HepG2 (cell line): Measurements from ENCODE around the gene TREX2. TPM values are rescaled to one million over a fixed set of nuclear protein-coding genes. Genes with fewer than 3 reads are reported as not detected.

Experiments used
- ATAC-seq: fragments of 200-7000 bp; cut with Tn5 transposase; 3 replicates; pipeline ENCODE4 v1.9.1; 2020; ENCODE audit warnings: mild to moderate bottlenecking, moderate library complexity
- BruUV-seq: library from RNA; stranded (reverse); fragments of 400-500 nt; replicated peaks from 2 replicates; lab custom pipeline; 2021; lab: Mats Ljungman, UMichigan
- CTCF ChIA-PET: fragments of 300-600 bp; formaldehyde crosslinking; extraction: SDS; loops from one replicate; lab custom pipeline; 2021; ENCODE audit warnings: low total read pairs, inconsistent platforms, low intra/inter-chr PET ratio; lab: Yijun Ruan, JAX
- POLR2A ChIA-PET: fragments of 350-600 bp; sonication (Branson Sonifier 250); formaldehyde crosslinking; loops from one replicate; lab custom pipeline; 2020; ENCODE audit warnings: antibody characterized with exemption, inconsistent platforms; lab: Yijun Ruan, JAX
- DNase-seq: peaks from one replicate; pipeline ENCODE4 v3.0.0-alpha.2; 2015; ENCODE audit warnings: low spot score
- FAIRE-seq: peaks from 3 replicates; lab custom pipeline; 2011; peaks lifted over from hg19 to GRCh38; lab: Jason Lieb, UNC
- H2AFZ ChIP-seq: one replicate; pipeline ENCODE4 v1.6.1; 2011; ENCODE audit warnings: low read length, inconsistent platforms
- H3K27ac ChIP-seq: fragments of 300-600 bp; 3 replicates; pipeline ENCODE4 v1.8.0; 2011; ENCODE audit warnings: mixed run types, mild to moderate bottlenecking, mixed read lengths, low read length, inconsistent platforms; ENCODE audit not compliant: insufficient read depth; ENCODE audit errors: extremely low read length
- H3K27me3 ChIP-seq, 2 experiments: fragments of 200-600 bp in 1 of 2; 2 replicates in 1 of 2; 3 replicates in 1 of 2; pipeline versions ENCODE4 v1.6.0 to v1.8.0; 2011; ENCODE audit warnings: low read length in 2 of 2, mild to moderate bottlenecking in 2 of 2, moderate library complexity in 2 of 2, inconsistent platforms in 1 of 2; ENCODE audit not compliant: insufficient read depth in 2 of 2, control insufficient read depth in 1 of 2
- H3K36me3 ChIP-seq, 2 experiments: fragments of 200-600 bp in 1 of 2; replicated peaks in 1 of 2; 2 replicates in 1 of 2; 3 replicates in 1 of 2; pipeline versions ENCODE4 v1.5.1 to v1.8.0; 2011; ENCODE audit warnings: low read length in 2 of 2, inconsistent platforms in 1 of 2; ENCODE audit not compliant: insufficient read depth in 2 of 2, control insufficient read depth in 1 of 2
- H3K4me1 ChIP-seq: 2 replicates; pipeline ENCODE4 v1.5.1; 2012; ENCODE audit warnings: low read length, inconsistent platforms; ENCODE audit not compliant: insufficient read depth
- H3K4me2 ChIP-seq: 2 replicates; pipeline ENCODE4 v1.6.0; 2011; ENCODE audit warnings: low read depth, low read length, inconsistent platforms
- H3K4me3 ChIP-seq, 3 experiments: fragments of 200-600 bp in 1 of 3; sonication (generic), shearing (Covaris generic) in 1 of 3; replicated peaks in 1 of 3; 2 replicates each; pipeline ENCODE4 v1.5.1; 2011 to 2016; ENCODE audit warnings: low read length in 3 of 3, inconsistent platforms in 2 of 3, low read depth in 2 of 3, mild to moderate bottlenecking in 2 of 3, control low read depth in 1 of 3, mixed read lengths in 1 of 3; ENCODE audit not compliant: insufficient read depth in 1 of 3
- H3K79me2 ChIP-seq: one replicate; pipeline ENCODE4 v1.6.1; 2011; ENCODE audit warnings: low read length, inconsistent platforms; ENCODE audit not compliant: insufficient read depth
- H3K9ac ChIP-seq: 2 replicates; pipeline ENCODE4 v1.6.0; 2011; ENCODE audit warnings: mild to moderate bottlenecking, low read depth, low read length, inconsistent platforms; ENCODE audit not compliant: insufficient read depth
- H3K9me3 ChIP-seq: 2 replicates; pipeline ENCODE4 v1.5.1; 2012; ENCODE audit warnings: mild to moderate bottlenecking, low read length
- H4K20me1 ChIP-seq: 2 replicates; pipeline ENCODE4 v1.6.0; 2011; ENCODE audit warnings: inconsistent platforms, mild to moderate bottlenecking, low read length, moderate library complexity; ENCODE audit not compliant: insufficient read depth
- IKZF1 ChIP-seq: fragments of 450-650 bp; IDR thresholded peaks from 2 replicates; pipeline ENCODE4 v1.7.1; 2016
- RARA ChIP-seq: IDR thresholded peaks from 2 replicates; pipeline ENCODE4 v1.6.1; 2016; ENCODE audit warnings: missing genetic modification reagents, missing compliant biosample characterization
- RELA ChIP-seq: sonication (generic); formaldehyde crosslinking; IDR thresholded peaks from 2 replicates; pipeline ENCODE4 v1.4.0; 2020; ENCODE audit warnings: missing genetic modification reagents
- SMARCC2 ChIP-seq: fragments of 450-650 bp; IDR thresholded peaks from 2 replicates; pipeline ENCODE4 v1.6.1; 2017; ENCODE audit warnings: antibody characterized with exemption, mild to moderate bottlenecking
- TBP ChIP-seq: sonication (generic); formaldehyde crosslinking; IDR thresholded peaks from 2 replicates; pipeline ENCODE4 v1.5.0; 2020; ENCODE audit warnings: missing genetic modification reagents
- ZNF335 ChIP-seq: sonication (generic); formaldehyde crosslinking; IDR thresholded peaks from 2 replicates; pipeline ENCODE4 v1.4.0; 2020; ENCODE audit warnings: missing genetic modification reagents
- ZNF337 ChIP-seq: sonication (generic); formaldehyde crosslinking; IDR thresholded peaks from 2 replicates; pipeline ENCODE4 v1.5.1; 2020; ENCODE audit warnings: missing genetic modification reagents, low read depth, mild to moderate bottlenecking, borderline replicate concordance
- WGBS: methylation state at CpG from one replicate; pipeline ENCODE4 v1.1.6; 2017; ENCODE audit warnings: low lambda C conversion rate; 5-methylcytosine and 5-hydroxymethylcytosine counted together
- in situ Hi-C: cut with HindIII; loops from 2 replicates; pipeline ENCODE4 v1.10.0; 2017; ENCODE audit warnings: low pct_unique_long_range_greater_than_20kb; ENCODE audit not compliant: extremely low pct_ligation_motif_present
- intact Hi-C: fragments of 100-400 bp; cut with micrococcal nuclease; formaldehyde crosslinking; loops from one replicate; pipeline ENCODE4 v1.10.0; 2022; ENCODE audit not compliant: unreplicated experiment
- polyA plus RNA-seq, 8 experiments: library from polyadenylated mRNA; depleted of rRNA in 3 of 8; stranded (reverse) in 7 of 8; unstranded in 1 of 8; fragments of >200 nt; fragmentation: Illumina TruSeq in 4 of 8; extraction: Trizol in 4 of 8; gene quantifications; 2 replicates each; pipeline versions ENCODE4 v1.2.1 to v1.2.3, GENCODE V29; 2011 to 2016; ENCODE audit warnings: low read depth in 4 of 8, missing spikeins in 1 of 8, mixed read lengths in 1 of 8; ENCODE audit not compliant: insufficient read depth in 1 of 8
- total RNA-seq, 5 experiments: library from RNA; depleted of rRNA; stranded (reverse); fragments of >200 nt; fragmentation: Illumina TruSeq; extraction: Trizol; gene quantifications; 2 replicates each; pipeline ENCODE4 v1.2.3, GENCODE V29; 2016; ENCODE audit warnings: low read depth in 1 of 5
- TF ChIP-seq, protein P1 (sequence below), 2 experiments: sonication (generic) in 1 of 2; formaldehyde crosslinking in 1 of 2; IDR thresholded peaks; 2 replicates each; pipeline versions ENCODE4 v1.4.0 to v1.6.1; 2016 to 2020; ENCODE audit warnings: borderline replicate concordance in 1 of 2, low read depth in 1 of 2, mild to moderate bottlenecking in 1 of 2, missing genetic modification reagents in 1 of 2
- TF ChIP-seq, protein P2 (sequence below): sonication (generic); formaldehyde crosslinking; IDR thresholded peaks from 2 replicates; pipeline ENCODE4 v1.4.0; 2020; ENCODE audit warnings: missing genetic modification reagents

Gene TREX2
- total and polyA plus RNA-seq, 2 of the 13 experiments (the other 11 are each of a cell fraction or from before 2014, with no cell fraction given), result 0.13 to 0.18 TPM

DNA sequence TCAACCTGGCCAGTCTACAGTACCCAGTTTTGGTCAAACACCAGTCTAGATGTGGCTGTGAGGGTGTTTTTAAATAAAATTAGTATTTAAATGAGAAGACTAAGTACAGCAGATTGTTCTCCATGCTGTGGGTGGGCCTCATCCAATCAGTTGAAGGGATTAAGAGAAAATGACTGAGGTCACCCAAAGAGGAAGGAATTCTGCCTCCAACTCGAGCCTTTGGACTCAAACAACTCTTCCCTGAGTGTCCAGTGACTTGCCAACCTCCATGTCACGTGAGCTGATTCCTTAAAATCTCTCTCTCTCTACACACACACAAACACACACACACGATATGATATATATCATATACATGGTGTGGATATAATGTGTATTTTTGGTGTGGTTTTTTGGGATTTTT lies 10.0 kb downstream of the TREX2 start:
- no peak for FAIRE-seq
- Histone ChIP-seq H3K9me3 (no peaks in the 10 kb centered on the region), H3K79me2 (no peaks in the 10 kb centered on the region), H3K27me3 (no peaks in the 10 kb centered on the region; a peak in 1 of 5 replicates), H3K4me2 (no peak overlapping the region), H3K9ac (no peak overlapping the region), H3K4me1 (no peaks in the 10 kb centered on the region), H3K4me3 (no peak overlapping the region), H2AFZ (no peak overlapping the region), H3K36me3 (no peaks in the 10 kb centered on the region), H3K27ac (no peak overlapping the region), H4K20me1 (no peaks in the 10 kb centered on the region)
- no peak for TF ChIP-seq ZNF337 (CRISPR knock-in tag)
- no peak for TF ChIP-seq TBP
- no peak for TF ChIP-seq IKZF1
- TF ChIP-seq ZNF335 (CRISPR knock-in tag), result no peak
- TF ChIP-seq RARA, result no peak
- TF ChIP-seq SMARCC2, result no peak
- TF ChIP-seq, protein P1, sequence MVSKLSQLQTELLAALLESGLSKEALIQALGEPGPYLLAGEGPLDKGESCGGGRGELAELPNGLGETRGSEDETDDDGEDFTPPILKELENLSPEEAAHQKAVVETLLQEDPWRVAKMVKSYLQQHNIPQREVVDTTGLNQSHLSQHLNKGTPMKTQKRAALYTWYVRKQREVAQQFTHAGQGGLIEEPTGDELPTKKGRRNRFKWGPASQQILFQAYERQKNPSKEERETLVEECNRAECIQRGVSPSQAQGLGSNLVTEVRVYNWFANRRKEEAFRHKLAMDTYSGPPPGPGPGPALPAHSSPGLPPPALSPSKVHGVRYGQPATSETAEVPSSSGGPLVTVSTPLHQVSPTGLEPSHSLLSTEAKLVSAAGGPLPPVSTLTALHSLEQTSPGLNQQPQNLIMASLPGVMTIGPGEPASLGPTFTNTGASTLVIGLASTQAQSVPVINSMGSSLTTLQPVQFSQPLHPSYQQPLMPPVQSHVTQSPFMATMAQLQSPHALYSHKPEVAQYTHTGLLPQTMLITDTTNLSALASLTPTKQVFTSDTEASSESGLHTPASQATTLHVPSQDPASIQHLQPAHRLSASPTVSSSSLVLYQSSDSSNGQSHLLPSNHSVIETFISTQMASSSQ (IDR thresholded peaks at IDR 0.05; ENCODE audit: low read depth), result no peak
- TF ChIP-seq, protein P1 (CRISPR knock-in tag; IDR thresholded peaks at IDR 0.05; ENCODE audit: borderline replicate concordance), result no peak
- TF ChIP-seq, protein P2, sequence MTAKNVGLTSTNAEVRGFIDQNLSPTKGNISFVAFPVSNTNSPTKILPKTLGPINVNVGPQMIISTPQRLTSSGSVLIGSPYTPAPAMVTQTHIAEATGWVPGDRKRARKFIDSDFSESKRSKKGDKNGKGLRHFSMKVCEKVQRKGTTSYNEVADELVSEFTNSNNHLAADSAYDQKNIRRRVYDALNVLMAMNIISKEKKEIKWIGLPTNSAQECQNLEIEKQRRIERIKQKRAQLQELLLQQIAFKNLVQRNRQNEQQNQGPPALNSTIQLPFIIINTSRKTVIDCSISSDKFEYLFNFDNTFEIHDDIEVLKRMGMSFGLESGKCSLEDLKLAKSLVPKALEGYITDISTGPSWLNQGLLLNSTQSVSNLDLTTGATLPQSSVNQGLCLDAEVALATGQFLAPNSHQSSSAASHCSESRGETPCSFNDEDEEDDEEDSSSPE (CRISPR knock-in tag), result no peak
- no peak for TF ChIP-seq RELA (CRISPR knock-in tag)
- ATAC-seq, result no peak
- ChIA-PET POLR2A (no interaction called here), CTCF (no interaction called here)
- in situ Hi-C loops (no loop called here), intact Hi-C loops (no loop called here)
- DNase-seq, result no peak
- no TSS peak for BruUV-seq
- 2% methylated on average over 3 of the region's 3 CpGs for WGBS
